Liver (tissue), 9 donors: ENCODE measurements around the gene KRTAP10-7. TPM values are rescaled to one million over a fixed set of nuclear protein-coding genes. Genes with fewer than 3 reads are reported as not detected.
A peak's percentile ranks its signal among the peaks of the same experiment; 100 is the strongest.

Experiments used
- DNase-seq: peaks from one replicate; pipeline ENCODE4 v3.0.0-alpha.2; 2017; ENCODE audit warnings: low spot score
- H3K27ac ChIP-seq, 2 donors: one replicate each; pipeline ENCODE4 v1.7.0; 2013; ENCODE audit warnings: inconsistent platforms in 2 of 2, low read length in 2 of 2, control low read depth in 1 of 2, low read depth in 1 of 2, mild to moderate bottlenecking in 1 of 2
- H3K27me3 ChIP-seq, 4 donors: one replicate each; pipeline versions ENCODE4 v1.6.1 to v1.7.0; 2013; ENCODE audit warnings: low read length in 3 of 4, inconsistent platforms in 1 of 4, mild to moderate bottlenecking in 1 of 4, moderate library complexity in 1 of 4; ENCODE audit not compliant: control insufficient read depth in 4 of 4, insufficient read depth in 4 of 4
- H3K36me3 ChIP-seq, 4 donors: one replicate each; pipeline versions ENCODE4 v1.6.1 to v1.7.0; 2013; ENCODE audit warnings: low read length in 3 of 4, mild to moderate bottlenecking in 3 of 4, low read depth in 1 of 4, moderate library complexity in 1 of 4; ENCODE audit not compliant: control insufficient read depth in 4 of 4, insufficient read depth in 3 of 4
- H3K4me1 ChIP-seq, 4 donors: one replicate each; pipeline versions ENCODE4 v1.6.1 to v1.7.0; 2013; ENCODE audit warnings: low read length in 3 of 4, mild to moderate bottlenecking in 3 of 4, moderate library complexity in 1 of 4; ENCODE audit not compliant: control insufficient read depth in 4 of 4, insufficient read depth in 4 of 4
- H3K4me3 ChIP-seq, 3 donors: one replicate each; pipeline versions ENCODE4 v1.6.1 to v1.7.0; 2013; ENCODE audit warnings: low read length in 3 of 3, control low read depth in 1 of 3, low read depth in 1 of 3, mild to moderate bottlenecking in 1 of 3
- H3K9ac ChIP-seq, 2 donors: one replicate each; pipeline ENCODE4 v1.7.0; 2013; ENCODE audit warnings: low read length in 2 of 2, mild to moderate bottlenecking in 2 of 2, moderate library complexity in 2 of 2, control low read depth in 1 of 2, low read depth in 1 of 2
- H3K9me3 ChIP-seq, 4 donors: one replicate each; pipeline versions ENCODE4 v1.6.1 to v1.7.0; 2013; ENCODE audit warnings: low read length in 3 of 4; ENCODE audit not compliant: control insufficient read depth in 4 of 4
- ATF3 ChIP-seq: IDR thresholded peaks from 2 replicates; pipeline ENCODE4 v1.6.1; 2016; ENCODE audit warnings: antibody characterized with exemption
- FOXA1 ChIP-seq: IDR thresholded peaks from 2 replicates; pipeline ENCODE4 v1.6.1; 2016; ENCODE audit warnings: antibody characterized with exemption
- FOXA2 ChIP-seq: IDR thresholded peaks from 2 replicates; pipeline ENCODE4 v1.6.1; 2016; ENCODE audit warnings: antibody characterized with exemption
- GABPA ChIP-seq, 2 donors: IDR thresholded peaks in 1 of 2; conservative IDR thresholded peaks in 1 of 2; 2 replicates each; pipeline ENCODE4 v1.6.1; 2016; ENCODE audit warnings: antibody characterized with exemption in 2 of 2, mild to moderate bottlenecking in 1 of 2, moderate library complexity in 1 of 2
- HNF4A ChIP-seq, 2 donors: conservative IDR thresholded peaks; 2 replicates each; pipeline ENCODE4 v1.6.1; 2016; ENCODE audit warnings: antibody characterized with exemption in 2 of 2, mild to moderate bottlenecking in 2 of 2
- HNF4G ChIP-seq: IDR thresholded peaks from 2 replicates; pipeline ENCODE4 v1.6.1; 2016; ENCODE audit warnings: antibody characterized with exemption
- JUND ChIP-seq, 2 donors: IDR thresholded peaks; 2 replicates each; pipeline ENCODE4 v1.6.1; 2016; ENCODE audit warnings: antibody characterized with exemption in 2 of 2
- NR2F2 ChIP-seq: IDR thresholded peaks from 2 replicates; pipeline ENCODE4 v1.6.1; 2016; ENCODE audit warnings: antibody characterized with exemption
- RAD21 ChIP-seq, 2 donors: IDR thresholded peaks; 2 replicates each; pipeline ENCODE4 v1.6.1; 2016; ENCODE audit warnings: antibody characterized with exemption in 2 of 2, mild to moderate bottlenecking in 2 of 2
- REST ChIP-seq: IDR thresholded peaks from 2 replicates; pipeline ENCODE4 v1.6.1; 2016; ENCODE audit warnings: antibody characterized with exemption, mild to moderate bottlenecking
- RXRA ChIP-seq, 2 donors: IDR thresholded peaks; 2 replicates each; pipeline ENCODE4 v1.6.1; 2017 to 2018; ENCODE audit warnings: antibody characterized with exemption in 2 of 2, mild to moderate bottlenecking in 1 of 2
- SP1 ChIP-seq: IDR thresholded peaks from 2 replicates; pipeline ENCODE4 v1.6.1; 2018; ENCODE audit warnings: antibody characterized with exemption, mild to moderate bottlenecking
- TAF1 ChIP-seq: conservative IDR thresholded peaks from 2 replicates; pipeline ENCODE4 v1.6.1; 2016; ENCODE audit warnings: antibody characterized with exemption, mild to moderate bottlenecking
- YY1 ChIP-seq: IDR thresholded peaks from 2 replicates; pipeline ENCODE4 v1.6.1; 2016; ENCODE audit warnings: antibody characterized with exemption, mild to moderate bottlenecking
- ZBTB33 ChIP-seq: IDR thresholded peaks from 2 replicates; pipeline ENCODE4 v1.6.1; 2016; ENCODE audit warnings: antibody characterized with exemption
- WGBS: extraction: QIAGEN DNeasy Blood & Tissue Kit; methylation state at CpG from one replicate; pipeline ENCODE4 v1.1.7; 2013; 5-methylcytosine and 5-hydroxymethylcytosine counted together
- polyA plus RNA-seq, 2 donors: library from polyadenylated mRNA; stranded (reverse) in 1 of 2; unstranded in 1 of 2; fragments of 200-250 nt in 1 of 2; fragments of >200 nt in 1 of 2; fragmentation: Nextera tagmentation in 1 of 2; extraction: Ambion mirVana in 1 of 2; gene quantifications; one replicate each; pipeline versions ENCODE4 v1.2.1 to v1.2.3, GENCODE V29; 2013 to 2015
- total RNA-seq, 2 donors: library from RNA; depleted of rRNA; stranded (reverse); fragments of >200 nt; gene quantifications; one replicate each; pipeline ENCODE4 v1.2.3, GENCODE V29; 2014
- donor health status: healthy.
- donor health status: healthy.
- donor health status: healthy.
- donor health status: healthy.
- donor health status: healthy.

The KRTAP10-7 gene
- total and polyA plus RNA-seq, 4 donors, result not detected

GRCh38 chr21:44551340-44551961, 48.9 kb upstream of the KRTAP10-7 start, which contains the start of gene KRTAP10-2:
KRTAP10-2 (minus strand) TSS chr21:44551505; CDS start chr21:44551458, 47 bp downstream.
- Histone ChIP-seq H3K9ac (no peak within 1 kb of the TSS), H3K9me3 (no peaks in the 10 kb centered on the region), H3K27ac (no peak within 1 kb of the TSS), H3K4me3 (no peak within 1 kb of the TSS), H3K36me3 (no peaks in the 10 kb centered on the region), H3K27me3 (peaks cover 0 to 2% (median 0%) of the 10 kb centered on the region in 4 donors), H3K4me1 (no peaks in the 10 kb centered on the region)
- peak; percentile 14 for DNase-seq
- TF ChIP-seq TAF1 (no peak), HNF4A (conservative IDR thresholded peaks at IDR 0.05) (no peak), REST (no peak), YY1 (no peak), NR2F2 (no peak), ATF3 (no peak), JUND (IDR thresholded peaks at IDR 0.05) (no peak), HNF4G (no peak), RXRA (IDR thresholded peaks at IDR 0.05) (no peak), SP1 (no peak), FOXA2 (no peak), RAD21 (IDR thresholded peaks at IDR 0.05) (no peak)
- WGBS, result 70% methylated on average over 17 of the region's 17 CpGs

- H3K4me3 ChIP-seq, result no peak overlapping the region
- DNase-seq, result peak; percentile 20
- no peak for TF ChIP-seq NR2F2
- TF ChIP-seq FOXA1, result no peak
- TF ChIP-seq HNF4A (conservative IDR thresholded peaks at IDR 0.05), result no peak
- TF ChIP-seq ZBTB33, result no peak
- no peak for TF ChIP-seq GABPA (IDR thresholded peaks at IDR 0.05 in 1 of 2, conservative IDR thresholded peaks at IDR 0.05 in 1 of 2)
- no peak for TF ChIP-seq RXRA (IDR thresholded peaks at IDR 0.05)
- TF ChIP-seq REST, result no peak
- no peak for TF ChIP-seq TAF1
- no peak for TF ChIP-seq ATF3
- TF ChIP-seq RAD21 (IDR thresholded peaks at IDR 0.05), result no peak
- H3K9ac ChIP-seq, result no peak overlapping the region
- no peak overlapping the region for H3K27ac ChIP-seq
- no peaks in the 10 kb centered on the region for H3K9me3 ChIP-seq
- H3K4me1 ChIP-seq, result no peaks in the 10 kb centered on the region
- peaks cover 0 to 2% (median 0%) of the 10 kb centered on the region in 4 donors for H3K27me3 ChIP-seq
- WGBS, result 81% methylated on average over 6 of the region's 6 CpGs
- H3K36me3 ChIP-seq, result no peaks in the 10 kb centered on the region
These were observed 48.3 kb upstream of the KRTAP10-7 start for GRCh38 chr21:44552136-44552535.
